Ammon's horn (tissue), 1 donor: ENCODE results near the gene ROBO2.

ENCODE experiments used
- DNase-seq: peaks from one replicate; pipeline ENCODE4 v3.0.0-alpha.2; 2016; ENCODE audit warnings: low spot score

The ROBO2 gene

DNA sequence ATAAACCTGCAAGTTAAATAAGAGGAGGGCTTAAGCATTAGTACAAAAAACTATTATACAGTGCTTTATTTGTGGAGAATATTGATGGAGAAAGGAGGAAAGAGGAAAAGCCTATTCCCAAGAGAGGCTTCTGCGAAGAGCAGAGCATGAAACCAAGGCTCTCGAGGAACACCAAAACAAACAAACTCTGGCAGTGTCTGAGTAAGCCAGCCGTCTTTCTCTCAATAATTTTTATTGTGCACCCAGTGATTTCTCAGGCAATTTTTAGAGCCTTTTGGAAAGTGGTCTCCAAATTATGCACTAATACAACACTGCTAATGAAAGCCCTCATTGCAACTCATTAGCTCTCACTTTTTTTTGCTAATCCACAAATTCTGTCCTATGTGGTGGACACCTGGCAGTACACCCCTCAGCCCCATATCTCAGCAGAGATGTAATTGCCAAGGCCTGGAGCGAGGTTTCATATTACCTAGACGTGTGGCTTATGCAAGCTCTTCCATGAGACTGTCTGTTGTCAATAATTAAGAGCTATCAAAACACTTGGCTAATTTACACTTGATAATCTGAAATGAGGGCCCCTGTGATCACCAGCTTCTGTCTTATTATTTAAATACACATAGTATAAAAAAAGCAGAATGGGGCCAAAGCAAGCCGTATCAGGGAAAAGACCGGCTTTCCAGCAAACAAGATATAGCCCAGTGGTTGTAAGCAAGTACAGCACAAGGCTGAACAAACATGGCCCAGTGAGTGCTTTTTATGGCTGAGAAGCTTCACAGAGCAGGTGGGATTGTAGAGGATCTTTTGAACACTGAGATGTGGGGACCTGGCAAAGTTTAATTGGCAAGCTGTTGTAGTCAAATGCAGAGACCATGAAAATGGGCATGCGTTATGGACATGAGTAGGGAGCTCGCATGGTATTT, 216.9 kb downstream of the ROBO2 start:
- DNase-seq = no peak

DNA sequence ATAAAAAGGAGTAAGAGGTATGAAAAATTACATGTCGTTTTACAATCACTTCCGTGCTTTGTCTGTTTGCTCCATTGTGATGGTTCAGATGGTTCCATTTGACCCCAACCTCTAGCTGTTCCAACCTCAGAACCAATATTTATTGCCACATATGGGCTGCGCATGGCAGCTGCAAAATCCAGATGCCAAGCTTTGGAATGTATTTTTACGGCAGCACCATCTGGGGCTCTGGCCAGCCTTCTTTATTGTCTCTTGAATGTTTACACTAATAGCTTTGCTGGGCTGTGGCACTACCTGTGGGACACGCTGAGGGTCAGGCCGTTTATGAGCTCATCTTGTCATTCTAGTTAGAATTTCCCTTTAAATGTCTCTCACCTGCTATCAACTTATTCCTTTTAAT, 219.8 kb downstream of the ROBO2 start:
- DNase-seq = no peak

DNA sequence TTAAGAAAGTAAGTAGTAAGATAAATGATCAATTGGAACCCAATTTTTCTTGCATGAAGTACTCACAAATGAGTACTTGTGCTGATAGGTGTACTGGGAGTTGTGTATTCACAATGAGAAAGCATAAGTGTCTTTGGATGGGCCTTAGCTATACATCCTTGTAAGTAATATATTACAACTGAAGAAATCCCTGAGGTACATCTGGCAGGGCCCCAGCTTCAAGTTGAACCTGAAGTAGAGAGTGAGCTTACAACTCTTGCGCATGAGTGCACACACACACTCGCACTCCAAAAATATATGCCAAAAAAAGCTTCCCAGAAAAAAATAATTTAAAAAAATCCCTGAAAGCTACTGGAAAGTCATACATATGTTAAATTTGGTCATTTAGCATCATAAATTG, 222.5 kb downstream of the ROBO2 start:
- no peak for DNase-seq

DNA sequence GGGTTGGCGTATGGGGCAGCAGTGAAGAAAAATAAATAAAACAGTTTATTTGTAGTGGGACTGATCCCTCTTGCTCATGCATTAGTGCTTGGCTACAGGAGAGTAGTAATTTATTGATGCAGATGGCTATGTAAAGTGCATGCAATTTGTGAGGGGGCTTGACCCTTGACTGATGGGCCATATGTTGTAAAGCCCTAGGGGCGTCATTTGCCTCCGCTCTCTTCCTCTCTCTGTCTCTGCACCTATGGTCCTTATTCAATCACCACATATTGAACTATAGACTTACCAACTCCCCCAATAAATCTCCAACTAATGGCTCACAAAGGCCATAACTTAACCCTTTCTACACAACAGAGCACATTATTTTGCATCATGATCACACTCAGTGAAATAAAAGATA, 227.7 kb downstream of the ROBO2 start:
- no peak for DNase-seq

DNA sequence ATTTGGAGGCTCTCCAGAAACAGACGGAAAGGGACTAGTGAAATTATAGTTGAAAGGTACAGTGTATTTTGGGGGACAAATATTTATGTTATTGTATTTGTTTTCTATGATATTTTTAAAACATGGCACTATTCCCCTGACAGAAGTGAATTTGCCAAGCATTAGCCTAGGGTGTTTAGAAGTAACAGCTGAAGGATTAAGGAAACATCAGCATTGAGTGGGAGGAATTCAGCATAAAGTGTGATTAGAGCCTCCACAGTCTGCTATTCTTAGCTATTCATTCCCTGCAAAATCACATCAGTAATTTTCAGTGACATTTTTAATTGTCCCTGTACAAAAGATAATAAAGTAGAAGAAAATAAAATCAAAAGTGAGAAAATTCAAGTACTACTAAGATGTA, 231.4 kb downstream of the ROBO2 start:
- peak; percentile 7 for DNase-seq

DNA sequence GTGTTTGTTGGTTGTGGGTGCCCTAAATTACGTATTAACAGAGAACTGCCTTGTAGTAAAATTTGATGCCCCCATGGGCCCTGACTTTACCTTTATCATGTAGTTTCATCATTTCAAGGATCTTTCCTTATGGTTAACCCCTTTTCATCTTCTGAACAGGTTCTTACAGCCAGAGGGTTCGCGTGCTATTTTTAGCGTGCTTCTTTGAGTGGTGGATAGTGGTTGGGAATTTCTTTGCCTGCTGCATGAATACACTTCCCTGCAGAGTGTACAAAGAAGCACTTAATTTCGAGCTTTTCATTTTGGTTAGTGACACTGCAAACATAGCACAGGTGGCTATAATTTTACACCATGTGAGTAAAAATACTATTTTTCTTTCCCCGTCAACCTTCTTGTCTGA, 231.8 kb downstream of the ROBO2 start:
- no peak for DNase-seq

DNA sequence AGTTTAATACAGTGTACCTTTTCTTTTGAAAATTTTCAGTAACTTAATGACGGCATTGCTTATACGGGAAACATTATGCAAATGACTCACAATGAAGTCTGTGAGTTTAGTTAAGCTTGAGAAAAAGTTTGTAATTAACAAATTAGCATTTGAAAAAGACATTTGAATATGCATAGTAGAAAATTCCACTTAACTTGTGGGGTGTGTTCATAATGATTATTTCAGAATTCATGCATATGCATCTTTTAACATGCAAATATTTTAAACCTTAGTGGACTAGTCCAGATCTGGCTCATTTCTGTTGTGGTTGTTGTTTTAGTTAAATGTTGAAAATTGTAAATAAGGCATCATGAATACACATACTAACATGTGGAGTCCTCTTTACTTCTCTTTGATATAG, 239.4 kb downstream of the ROBO2 start:
- DNase-seq = no peak

DNA sequence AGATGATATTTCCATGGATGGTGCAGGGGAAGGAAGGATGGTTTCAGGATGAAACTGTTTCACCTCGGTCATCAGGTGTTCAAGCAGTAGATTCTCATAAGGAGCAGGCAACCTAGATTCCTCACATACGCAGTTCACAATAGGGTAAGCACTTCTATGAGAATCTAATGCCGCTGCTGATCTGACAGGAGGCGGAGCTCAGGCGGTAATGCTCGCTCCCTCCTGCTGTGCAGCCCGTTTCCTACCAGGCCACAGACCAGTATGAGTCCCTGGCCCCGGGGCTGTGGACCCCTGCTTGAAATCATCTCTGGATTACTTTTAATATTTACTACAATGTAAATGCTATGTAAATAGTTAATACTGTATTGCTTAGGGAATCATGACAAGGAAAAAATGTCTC, 241.8 kb downstream of the ROBO2 start:
- DNase-seq = no peak

DNA sequence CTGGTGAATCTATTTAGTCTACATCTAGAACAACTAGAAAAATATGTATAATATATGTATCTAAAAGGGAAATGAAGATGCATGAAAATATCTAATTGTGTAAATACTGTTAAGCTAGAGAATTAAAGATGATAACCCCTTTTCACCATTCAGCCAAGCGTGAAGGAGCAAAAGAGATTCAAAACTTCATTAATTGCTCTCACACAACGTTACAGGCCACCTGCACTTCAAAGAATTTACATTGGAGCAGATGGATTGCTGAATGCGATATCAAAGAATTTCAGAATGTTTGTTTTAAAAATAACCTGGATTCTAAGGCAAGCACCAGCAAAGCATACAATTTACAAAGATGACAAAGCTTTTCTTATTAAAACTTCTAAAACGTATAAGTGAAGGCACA, 243.2 kb downstream of the ROBO2 start:
- DNase-seq = no peak

DNA sequence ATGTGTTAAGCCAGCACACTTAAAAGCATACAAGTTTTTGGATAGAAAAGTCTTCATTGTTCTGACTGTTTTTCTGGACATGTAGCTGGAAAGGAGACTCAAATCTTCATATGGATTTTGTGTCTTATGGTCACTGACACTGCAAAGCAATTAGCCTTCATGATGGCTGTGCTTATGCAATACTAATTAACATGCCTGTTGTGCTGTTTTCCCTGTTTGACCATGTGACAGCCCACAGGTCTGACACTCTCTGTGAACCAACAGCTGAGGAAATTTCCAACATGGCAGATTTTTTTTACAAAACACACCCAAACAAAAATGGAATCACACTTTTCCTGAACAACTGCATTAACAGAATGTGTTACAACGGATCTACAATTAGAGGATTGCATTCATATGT, 248.4 kb downstream of the ROBO2 start:
- DNase-seq = no peak

DNA sequence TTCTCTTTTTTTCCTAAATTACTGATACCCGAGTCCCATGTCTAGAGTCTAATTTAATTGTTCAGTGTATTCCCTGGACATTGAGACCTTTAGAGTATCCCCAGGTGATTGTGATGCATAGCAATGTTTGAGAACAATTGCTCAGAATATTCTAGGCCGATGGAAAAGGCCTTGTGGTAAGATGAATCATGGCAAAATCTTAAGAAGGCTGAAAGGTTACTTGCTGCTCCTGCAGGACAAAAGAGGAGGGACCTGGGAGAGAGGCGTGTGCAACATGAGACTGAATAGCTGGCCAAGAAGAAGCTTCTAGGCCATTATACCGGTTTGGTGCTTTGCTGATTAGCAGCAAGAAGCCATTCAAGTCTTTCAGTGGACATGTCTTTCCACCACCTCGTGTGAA, 256.6 kb downstream of the ROBO2 start:
- no peak for DNase-seq

DNA sequence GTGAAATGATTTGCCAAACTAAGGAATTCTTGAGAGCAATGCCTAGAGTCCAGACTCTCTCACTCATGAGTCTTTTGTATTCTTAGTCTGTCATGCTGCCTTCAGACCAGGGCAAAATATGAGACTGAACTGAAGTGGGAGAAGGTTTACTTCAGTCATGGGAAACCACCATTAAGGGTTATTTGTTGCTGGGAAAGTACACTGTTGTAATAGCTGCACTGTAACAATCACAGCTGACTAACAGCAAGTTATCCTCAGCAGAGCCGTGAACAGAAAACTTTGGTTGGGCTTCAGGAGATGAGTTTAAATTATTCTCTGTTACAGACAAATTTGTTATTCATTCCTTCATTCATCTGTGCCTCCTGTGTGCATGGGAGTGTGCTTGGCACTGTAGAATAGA, 258.5 kb downstream of the ROBO2 start:
- no peak for DNase-seq

DNA sequence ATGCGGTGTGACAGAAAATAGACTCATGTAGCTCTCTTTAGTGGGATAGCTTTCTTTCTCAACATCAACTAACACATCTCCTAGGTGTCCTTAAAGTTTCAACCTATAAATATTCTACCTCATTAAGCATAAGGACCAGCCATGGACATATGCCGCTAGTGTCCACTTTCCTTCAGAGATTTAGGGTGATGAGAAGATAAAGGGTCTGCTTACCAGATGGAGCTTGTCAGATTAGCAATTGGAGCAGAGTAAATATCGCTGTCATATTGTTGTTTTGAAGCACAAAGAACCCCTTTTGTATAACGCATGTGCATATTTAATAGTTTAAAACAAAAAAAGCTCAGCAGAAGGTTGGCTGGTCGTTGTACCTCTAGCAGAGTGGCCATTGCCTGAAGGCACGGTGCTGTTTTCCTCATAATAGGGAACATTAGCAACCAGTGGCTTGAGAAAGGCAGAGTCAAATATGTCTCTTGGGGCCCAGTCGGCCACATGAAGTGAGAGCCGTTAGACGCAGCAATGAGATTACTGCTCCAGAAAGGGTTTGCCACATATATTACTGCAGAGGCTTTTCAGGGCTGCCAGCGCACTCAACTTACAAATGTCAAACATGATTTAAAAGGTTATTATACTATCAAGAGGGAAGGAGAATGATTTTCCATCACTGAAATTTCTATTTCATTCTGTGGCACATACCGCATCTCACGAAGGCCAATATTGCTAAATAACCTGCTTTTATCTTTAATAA, 264.2 kb downstream of the ROBO2 start:
- no peak for DNase-seq

DNA sequence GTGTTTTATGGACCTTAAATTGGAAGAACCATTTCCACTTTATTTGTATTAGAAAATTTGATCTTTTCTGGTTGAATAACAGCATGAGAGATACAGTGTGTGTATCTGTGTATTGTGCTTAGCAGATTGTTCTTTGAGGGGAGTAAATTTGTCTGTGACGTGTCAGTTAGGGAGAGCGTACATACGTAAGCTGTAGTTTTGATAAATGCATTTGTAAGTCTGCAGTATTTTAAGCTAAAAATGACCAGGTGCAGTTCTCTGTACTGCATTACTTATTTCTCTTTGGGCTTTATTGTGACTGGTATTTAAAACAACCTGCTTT, 264.8 kb downstream of the ROBO2 start:
- no peak for DNase-seq

DNA sequence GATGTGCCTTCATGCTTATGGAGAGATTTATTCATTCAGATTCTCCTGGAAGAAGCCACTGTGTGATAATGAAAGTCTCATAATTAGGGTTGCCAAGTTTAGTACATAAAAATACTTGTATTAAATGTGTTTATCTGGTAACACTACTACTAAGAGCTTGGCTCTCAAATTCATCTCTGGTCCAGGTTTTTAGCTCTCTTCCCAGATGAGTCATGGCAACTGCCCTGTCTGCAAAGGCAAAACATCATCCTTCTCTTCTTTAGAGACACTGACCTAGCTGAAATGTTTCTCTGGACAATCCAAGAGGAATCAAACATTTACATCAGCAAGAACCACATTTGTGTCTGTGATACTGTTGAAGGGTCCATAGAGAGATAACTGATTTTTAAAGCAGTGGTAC, 269.6 kb downstream of the ROBO2 start:
- no peak for DNase-seq

DNA sequence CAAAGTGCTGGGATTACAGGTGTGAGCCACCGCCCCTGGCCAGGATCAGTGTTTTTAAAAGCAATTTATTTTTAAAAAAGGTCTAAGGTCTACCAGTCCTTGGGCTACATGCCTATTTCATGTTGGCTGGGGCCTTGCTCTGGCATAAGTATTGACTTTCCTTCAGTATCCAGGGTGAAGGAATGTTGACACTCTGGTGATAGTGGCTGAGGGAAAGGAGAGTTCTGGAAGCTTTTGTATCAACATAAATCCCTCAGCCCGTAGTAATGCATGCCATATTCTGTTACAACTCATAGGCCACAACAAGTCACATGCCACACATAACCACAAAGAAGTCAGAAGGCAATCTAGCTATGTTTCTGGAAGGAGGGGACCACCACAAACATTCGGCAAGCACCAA, 273.9 kb downstream of the ROBO2 start:
- no peak for DNase-seq

DNA sequence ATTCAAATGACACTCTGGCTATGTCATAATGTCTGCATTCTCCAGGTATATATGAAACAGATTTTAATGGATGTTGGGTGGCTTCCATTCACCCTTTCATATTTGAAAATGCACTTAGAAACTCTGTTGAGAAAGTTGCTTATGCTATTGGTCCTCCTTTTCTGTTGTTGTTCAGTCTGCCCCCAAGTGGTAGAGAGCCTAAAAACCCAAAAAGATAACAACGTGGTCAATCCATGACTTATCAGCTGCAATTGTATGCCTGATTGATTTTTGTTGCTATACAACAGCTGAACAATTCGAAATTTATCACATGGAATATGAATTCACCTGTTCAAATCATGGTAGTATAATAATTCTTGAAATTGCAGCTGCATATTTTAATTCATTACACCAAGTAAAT, 279.8 kb downstream of the ROBO2 start:
- DNase-seq = no peak

DNA sequence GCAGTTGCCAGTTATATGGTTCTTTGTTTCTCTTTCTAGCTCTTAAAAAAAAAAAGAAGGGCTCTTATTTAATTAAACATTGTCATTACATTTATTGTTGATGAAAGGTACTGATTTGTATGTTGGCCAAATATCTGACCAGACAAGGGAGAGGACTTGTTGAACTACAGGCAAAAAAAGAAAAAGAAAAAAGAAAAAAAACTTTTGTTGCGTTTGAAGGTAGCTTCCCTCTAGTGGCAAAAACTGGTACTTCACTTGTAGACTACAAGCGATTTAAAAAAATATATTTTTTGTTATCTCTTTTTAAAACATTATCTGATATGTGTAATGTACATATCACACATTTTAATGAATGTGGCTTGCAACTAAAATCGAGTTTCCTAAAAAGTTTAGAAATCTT, 280.6 kb downstream of the ROBO2 start:
- no peak for DNase-seq

DNA sequence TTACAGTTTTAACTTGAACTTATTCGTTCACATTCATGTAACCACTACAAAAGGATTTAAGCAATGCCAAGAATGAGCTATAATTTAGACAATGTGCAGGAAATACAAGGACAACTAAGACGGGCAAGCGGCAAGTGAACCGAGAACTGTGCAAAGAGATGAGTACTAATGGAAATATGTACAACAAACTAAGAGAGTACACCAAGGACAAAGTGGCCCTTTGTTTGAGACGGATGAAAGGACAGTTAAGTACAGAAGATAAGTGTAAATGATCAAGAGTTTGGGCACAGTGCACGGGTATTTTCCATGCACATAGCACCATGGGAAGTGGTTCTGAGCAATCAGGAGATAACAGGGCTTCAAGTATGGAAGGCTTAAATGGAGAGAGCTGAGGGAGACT, 281.7 kb downstream of the ROBO2 start:
- DNase-seq = no peak

DNA sequence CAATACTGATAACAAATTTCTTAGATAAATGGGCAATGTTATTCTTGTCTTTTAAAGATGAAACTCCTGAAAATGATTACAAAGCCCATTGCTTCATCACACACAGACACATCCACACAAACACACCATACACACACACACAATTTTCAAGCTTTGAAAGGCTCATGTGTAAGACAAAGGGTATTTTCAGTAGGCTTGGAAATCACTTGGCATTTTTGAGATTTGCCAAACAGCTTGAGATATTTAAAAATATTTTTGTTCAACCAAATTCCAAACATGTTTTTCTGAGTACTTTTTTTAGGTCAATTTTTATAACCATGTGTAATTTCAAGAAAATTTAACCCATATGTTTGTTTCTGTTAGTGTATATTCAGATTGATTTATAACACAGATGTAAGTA, 283.7 kb downstream of the ROBO2 start:
- DNase-seq = no peak

DNA sequence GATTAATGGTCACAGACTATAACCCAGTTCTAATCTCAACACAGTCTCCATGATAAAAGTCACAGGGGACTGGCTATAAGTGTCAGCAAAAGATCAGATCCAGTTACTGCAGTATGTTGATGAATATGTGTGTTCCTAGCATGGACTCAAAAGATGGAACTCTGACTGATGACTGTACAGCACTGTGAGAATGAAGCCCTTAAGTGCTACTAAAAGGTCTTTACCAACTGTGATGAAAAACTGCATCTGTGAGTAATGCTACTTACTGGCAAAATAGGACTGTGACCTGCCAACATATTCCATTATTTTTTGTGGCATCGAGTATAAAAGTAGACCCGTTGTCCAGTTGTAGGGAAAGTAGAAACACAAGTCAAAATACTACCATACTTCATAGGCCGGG, 284.2 kb downstream of the ROBO2 start:
- DNase-seq = no peak

DNA sequence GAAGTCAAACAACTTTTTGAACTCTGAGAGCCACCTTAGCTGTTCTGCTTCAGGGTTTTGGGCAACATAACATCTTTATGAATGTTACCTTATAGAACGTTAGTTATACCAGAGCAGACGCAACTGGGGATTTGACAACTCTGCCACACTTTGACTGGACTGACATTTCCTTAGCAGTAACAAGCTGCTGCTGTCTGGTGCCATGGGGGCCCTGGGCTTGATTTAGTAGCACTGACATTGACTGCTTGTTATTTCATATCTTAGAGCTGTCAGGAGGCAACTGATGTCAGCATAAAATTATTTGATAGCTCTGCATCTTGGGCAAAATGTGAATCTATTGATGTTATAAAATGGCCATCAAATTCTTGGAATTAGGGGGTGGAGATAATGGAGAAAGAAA, 285.4 kb downstream of the ROBO2 start:
- no peak for DNase-seq

DNA sequence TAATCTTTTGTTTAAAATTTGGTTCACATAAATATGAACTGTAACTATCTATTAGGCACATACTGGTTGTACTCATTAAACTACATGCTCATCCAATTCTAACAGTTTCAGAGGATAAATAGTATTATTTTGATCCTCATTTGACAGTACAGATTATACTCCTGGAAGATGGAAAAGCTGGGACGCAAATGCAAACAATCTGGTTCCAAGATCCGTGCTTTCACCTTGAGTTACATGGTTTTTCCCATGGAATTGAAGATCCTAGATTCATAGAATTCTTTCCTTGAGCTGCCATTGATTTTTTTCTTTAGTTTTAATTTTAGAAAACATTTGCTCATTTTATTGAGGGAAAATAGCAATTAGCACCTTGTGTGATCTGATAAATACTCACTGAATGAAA, 285.8 kb downstream of the ROBO2 start:
- no peak for DNase-seq

DNA sequence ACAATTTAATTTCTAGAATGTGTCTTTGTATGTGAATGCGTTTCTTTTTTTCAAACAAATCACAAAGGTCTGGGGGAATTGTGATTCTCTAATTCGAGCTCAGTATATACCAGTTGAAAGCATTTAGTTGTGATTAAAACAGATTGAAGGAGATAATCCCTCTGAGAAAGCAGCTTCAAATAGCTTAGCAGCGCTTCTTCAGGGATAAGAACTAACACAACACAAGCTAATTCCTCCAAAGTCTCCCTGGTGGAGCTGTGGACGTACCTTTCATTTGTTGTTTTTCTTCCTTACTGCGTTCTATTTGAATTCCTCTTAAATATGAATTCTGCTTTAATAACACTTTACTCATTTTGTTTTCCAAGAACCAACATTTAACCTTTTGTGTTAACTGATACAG, 286.7 kb downstream of the ROBO2 start:
- DNase-seq = no peak
